HG02840 (cell line): ENCODE results near the gene PTPN3.

ENCODE experiments used
- ATAC-seq: cut with Tn5 transposase; IDR thresholded peaks from one replicate; pipeline ENCODE4 v1.9.1; 2021; ENCODE audit warnings: mild to moderate bottlenecking, moderate library complexity, moderate number of reproducible peaks; ENCODE audit not compliant: unreplicated experiment, low FRiP score

Gene PTPN3

GRCh38 chr9:109430231-109430630 lies 67.9 kb downstream of the PTPN3 start:
- ATAC-seq: no peak

GRCh38 chr9:109428854-109429253 lies 69.3 kb downstream of the PTPN3 start:
- ATAC-seq: no peak

GRCh38 chr9:109427886-109428285 lies 70.2 kb downstream of the PTPN3 start:
- no peak for ATAC-seq

- ATAC-seq: no peak
These were observed 71.3 kb downstream of the PTPN3 start for GRCh38 chr9:109426626-109427402.

GRCh38 chr9:109424618-109425017 lies 73.5 kb downstream of the PTPN3 start:
- ATAC-seq: no peak

- no peak for ATAC-seq
These were observed 74.2 kb downstream of the PTPN3 start for GRCh38 chr9:109423877-109424276.

GRCh38 chr9:109422641-109423040 lies 75.5 kb downstream of the PTPN3 start:
- no peak for ATAC-seq

- no peak for ATAC-seq
These were observed 76.8 kb downstream of the PTPN3 start for GRCh38 chr9:109421026-109421970.

GRCh38 chr9:109419531-109419930 lies 78.6 kb downstream of the PTPN3 start:
- no peak for ATAC-seq

GRCh38 chr9:109418827-109419226 lies 79.3 kb downstream of the PTPN3 start:
- ATAC-seq: no peak

- ATAC-seq: no peak
These were observed 80.2 kb downstream of the PTPN3 start for GRCh38 chr9:109417585-109418544.

- no peak for ATAC-seq
These were observed 81.1 kb downstream of the PTPN3 start for GRCh38 chr9:109417054-109417453.

GRCh38 chr9:109416135-109416706 lies 81.9 kb downstream of the PTPN3 start:
- peak; percentile 56 for ATAC-seq

GRCh38 chr9:109414125-109414785 lies 83.9 kb downstream of the PTPN3 start:
- ATAC-seq: no peak

GRCh38 chr9:109411798-109412352 lies 86.2 kb downstream of the PTPN3 start:
- ATAC-seq: no peak

GRCh38 chr9:109411069-109411761 lies 86.9 kb downstream of the PTPN3 start:
- peak; percentile 54 for ATAC-seq

GRCh38 chr9:109409773-109410397 lies 88.2 kb downstream of the PTPN3 start:
- no peak for ATAC-seq
